ENCODE data around the gene KDM8.
A peak's percentile ranks its signal among the peaks of the same experiment; 100 is the strongest.

Gene KDM8

GRCh38 chr16:27203507-27204311 lies at the start of gene KDM8:
Gene KDM8, plus strand, starts transcription at chr16:27203526. Its CDS starts 6,598 bp downstream, at chr16:27210124.
- peak within 1 kb of the TSS; percentile 96 for H3K27ac ChIP-seq (ENCODE audit: low read depth, low read length)
- peak within 1 kb of the TSS; percentile 80 to 96 (median 92) for H3K4me3 ChIP-seq (ENCODE audit: low read depth in 1 of 5, low read length in 5 of 5)
- peak within 1 kb of the TSS; percentile 92 to 99 (median 97) for H3K9ac ChIP-seq (ENCODE audit: low read length in 5 of 5)
- no peaks in the 10 kb centered on the region for H3K27me3 ChIP-seq (ENCODE audit: control insufficient read depth in 5 of 5, insufficient read depth in 4 of 5, low read length in 5 of 5)
- H3K36me3 ChIP-seq (ENCODE audit: control insufficient read depth in 5 of 5, insufficient read depth in 5 of 5, low read length in 5 of 5): no peaks in the 10 kb centered on the region
- H3K4me1 ChIP-seq (ENCODE audit: control insufficient read depth in 5 of 5, insufficient read depth in 5 of 5, low read length in 5 of 5): peaks cover 7 to 18% (median 17%) of the 10 kb centered on the region in 5 donors
- H3K9me3 ChIP-seq (ENCODE audit: control insufficient read depth in 5 of 5, low read length in 5 of 5): no peaks in the 10 kb centered on the region

- Histone ChIP-seq H3K9ac (ENCODE audit: low read length in 5 of 5) (no peak overlapping the region), H3K4me3 (ENCODE audit: low read depth in 1 of 5, low read length in 5 of 5) (no peak overlapping the region), H3K27me3 (ENCODE audit: control insufficient read depth in 5 of 5, insufficient read depth in 4 of 5, low read length in 5 of 5) (peaks cover 0 to 3% (median 0%) of the 10 kb centered on the region in 5 donors), H3K27ac (ENCODE audit: low read depth, low read length) (no peak overlapping the region), H3K36me3 (ENCODE audit: control insufficient read depth in 5 of 5, insufficient read depth in 5 of 5, low read length in 5 of 5) (no peaks in the 10 kb centered on the region), H3K4me1 (ENCODE audit: control insufficient read depth in 5 of 5, insufficient read depth in 5 of 5, low read length in 5 of 5) (peaks cover 0 to 7% (median 3%) of the 10 kb centered on the region in 5 donors), H3K9me3 (ENCODE audit: control insufficient read depth in 5 of 5, low read length in 5 of 5) (peaks cover 0 to 3% (median 0%) of the 10 kb centered on the region in 5 donors)
Measured at GRCh38 chr16:27154705-27155521, 48.4 kb upstream of the KDM8 start.

GRCh38 chr16:27156579-27156978 lies 46.7 kb upstream of the KDM8 start:
- Histone ChIP-seq H3K4me1 (ENCODE audit: control insufficient read depth in 5 of 5, insufficient read depth in 5 of 5, low read length in 5 of 5) (peaks cover 0 to 7% (median 3%) of the 10 kb centered on the region in 5 donors), H3K9me3 (ENCODE audit: control insufficient read depth in 5 of 5, low read length in 5 of 5) (peaks cover 0 to 3% (median 0%) of the 10 kb centered on the region in 5 donors), H3K36me3 (ENCODE audit: control insufficient read depth in 5 of 5, insufficient read depth in 5 of 5, low read length in 5 of 5) (no peaks in the 10 kb centered on the region), H3K27me3 (ENCODE audit: control insufficient read depth in 5 of 5, insufficient read depth in 4 of 5, low read length in 5 of 5) (peaks cover 0 to 3% (median 0%) of the 10 kb centered on the region in 5 donors), H3K4me3 (ENCODE audit: low read depth in 1 of 5, low read length in 5 of 5) (no peak overlapping the region), H3K9ac (ENCODE audit: low read length in 5 of 5) (no peak overlapping the region), H3K27ac (ENCODE audit: low read depth, low read length) (no peak overlapping the region)

- H3K36me3 ChIP-seq (ENCODE audit: control insufficient read depth in 5 of 5, insufficient read depth in 5 of 5, low read length in 5 of 5): no peaks in the 10 kb centered on the region
- H3K9me3 ChIP-seq (ENCODE audit: control insufficient read depth in 5 of 5, low read length in 5 of 5): peaks cover 2 to 21% (median 13%) of the 10 kb centered on the region in 5 donors
- H3K27me3 ChIP-seq (ENCODE audit: control insufficient read depth in 5 of 5, insufficient read depth in 4 of 5, low read length in 5 of 5): no peaks in the 10 kb centered on the region
- H3K4me3 ChIP-seq (ENCODE audit: low read depth in 1 of 5, low read length in 5 of 5): no peak overlapping the region
- no peak overlapping the region for H3K27ac ChIP-seq (ENCODE audit: low read depth, low read length)
- no peak overlapping the region for H3K9ac ChIP-seq (ENCODE audit: low read length in 5 of 5)
- H3K4me1 ChIP-seq (ENCODE audit: control insufficient read depth in 5 of 5, insufficient read depth in 5 of 5, low read length in 5 of 5): peaks cover 0 to 2% (median 0%) of the 10 kb centered on the region in 5 donors
Measured at GRCh38 chr16:27161398-27161797, 41.9 kb upstream of the KDM8 start.

GRCh38 chr16:27164352-27164751 lies 39.0 kb upstream of the KDM8 start:
- H3K27me3 ChIP-seq (ENCODE audit: control insufficient read depth in 5 of 5, insufficient read depth in 4 of 5, low read length in 5 of 5): no peaks in the 10 kb centered on the region
- H3K9me3 ChIP-seq (ENCODE audit: control insufficient read depth in 5 of 5, low read length in 5 of 5): peaks cover 2 to 18% (median 13%) of the 10 kb centered on the region in 5 donors
- no peak overlapping the region for H3K27ac ChIP-seq (ENCODE audit: low read depth, low read length)

GRCh38 chr16:27165576-27165975 lies 37.8 kb upstream of the KDM8 start:
- H3K9ac ChIP-seq (ENCODE audit: low read length in 5 of 5): no peak overlapping the region
- no peak overlapping the region for H3K4me3 ChIP-seq (ENCODE audit: low read depth in 1 of 5, low read length in 5 of 5)
- H3K4me1 ChIP-seq (ENCODE audit: control insufficient read depth in 5 of 5, insufficient read depth in 5 of 5, low read length in 5 of 5): peaks cover 0 to 2% (median 0%) of the 10 kb centered on the region in 5 donors
- no peak overlapping the region for H3K27ac ChIP-seq (ENCODE audit: low read depth, low read length)
- no peaks in the 10 kb centered on the region for H3K27me3 ChIP-seq (ENCODE audit: control insufficient read depth in 5 of 5, insufficient read depth in 4 of 5, low read length in 5 of 5)
- H3K36me3 ChIP-seq (ENCODE audit: control insufficient read depth in 5 of 5, insufficient read depth in 5 of 5, low read length in 5 of 5): no peaks in the 10 kb centered on the region
- H3K9me3 ChIP-seq (ENCODE audit: control insufficient read depth in 5 of 5, low read length in 5 of 5): peaks cover 2 to 18% (median 13%) of the 10 kb centered on the region in 5 donors

More at GRCh38 chr16:27164352-27164751, 39.0 kb upstream of the KDM8 start:
- Histone ChIP-seq H3K4me3 (ENCODE audit: low read depth in 1 of 5, low read length in 5 of 5) (no peak overlapping the region), H3K4me1 (ENCODE audit: control insufficient read depth in 5 of 5, insufficient read depth in 5 of 5, low read length in 5 of 5) (peaks cover 0 to 2% (median 0%) of the 10 kb centered on the region in 5 donors), H3K9ac (ENCODE audit: low read length in 5 of 5) (no peak overlapping the region), H3K36me3 (ENCODE audit: control insufficient read depth in 5 of 5, insufficient read depth in 5 of 5, low read length in 5 of 5) (no peaks in the 10 kb centered on the region)

- H3K36me3 ChIP-seq (ENCODE audit: control insufficient read depth in 5 of 5, insufficient read depth in 5 of 5, low read length in 5 of 5): no peaks in the 10 kb centered on the region
- H3K9ac ChIP-seq (ENCODE audit: low read length in 5 of 5): no peak overlapping the region
- peaks cover 2 to 13% (median 5%) of the 10 kb centered on the region in 5 donors for H3K9me3 ChIP-seq (ENCODE audit: control insufficient read depth in 5 of 5, low read length in 5 of 5)
- H3K27ac ChIP-seq (ENCODE audit: low read depth, low read length): no peak overlapping the region
- no peaks in the 10 kb centered on the region for H3K4me1 ChIP-seq (ENCODE audit: control insufficient read depth in 5 of 5, insufficient read depth in 5 of 5, low read length in 5 of 5)
- H3K27me3 ChIP-seq (ENCODE audit: control insufficient read depth in 5 of 5, insufficient read depth in 4 of 5, low read length in 5 of 5): no peaks in the 10 kb centered on the region
- no peak overlapping the region for H3K4me3 ChIP-seq (ENCODE audit: low read depth in 1 of 5, low read length in 5 of 5)
Measured at GRCh38 chr16:27168790-27169189, 34.5 kb upstream of the KDM8 start.

GRCh38 chr16:27169511-27170071 lies 33.7 kb upstream of the KDM8 start:
- Histone ChIP-seq H3K9ac (ENCODE audit: low read length in 5 of 5) (no peak overlapping the region), H3K36me3 (ENCODE audit: control insufficient read depth in 5 of 5, insufficient read depth in 5 of 5, low read length in 5 of 5) (no peaks in the 10 kb centered on the region), H3K4me3 (ENCODE audit: low read depth in 1 of 5, low read length in 5 of 5) (no peak overlapping the region), H3K27ac (ENCODE audit: low read depth, low read length) (no peak overlapping the region), H3K4me1 (ENCODE audit: control insufficient read depth in 5 of 5, insufficient read depth in 5 of 5, low read length in 5 of 5) (no peaks in the 10 kb centered on the region), H3K9me3 (ENCODE audit: control insufficient read depth in 5 of 5, low read length in 5 of 5) (peaks cover 2 to 10% (median 3%) of the 10 kb centered on the region in 5 donors), H3K27me3 (ENCODE audit: control insufficient read depth in 5 of 5, insufficient read depth in 4 of 5, low read length in 5 of 5) (no peaks in the 10 kb centered on the region)

GRCh38 chr16:27171584-27171983 lies 31.7 kb upstream of the KDM8 start:
- Histone ChIP-seq H3K27me3 (ENCODE audit: control insufficient read depth in 5 of 5, insufficient read depth in 4 of 5, low read length in 5 of 5) (no peaks in the 10 kb centered on the region), H3K4me3 (ENCODE audit: low read depth in 1 of 5, low read length in 5 of 5) (peak overlapping the region in 1 of 5 donors; percentile 1), H3K9me3 (ENCODE audit: control insufficient read depth in 5 of 5, low read length in 5 of 5) (peaks cover 2 to 10% (median 3%) of the 10 kb centered on the region in 5 donors), H3K9ac (ENCODE audit: low read length in 5 of 5) (no peak overlapping the region), H3K4me1 (ENCODE audit: control insufficient read depth in 5 of 5, insufficient read depth in 5 of 5, low read length in 5 of 5) (no peaks in the 10 kb centered on the region), H3K36me3 (ENCODE audit: control insufficient read depth in 5 of 5, insufficient read depth in 5 of 5, low read length in 5 of 5) (no peaks in the 10 kb centered on the region), H3K27ac (ENCODE audit: low read depth, low read length) (no peak overlapping the region)

Data from subcutaneous abdominal adipose tissue (tissue), 5 donors.